COLO829 (cell line): Measurements from ENCODE around the gene LRMDA.

Source experiments
- DNase-seq: peaks from one replicate; pipeline ENCODE4 v3.0.0; 2012; ENCODE audit warnings: low spot score

LRMDA gene

DNA sequence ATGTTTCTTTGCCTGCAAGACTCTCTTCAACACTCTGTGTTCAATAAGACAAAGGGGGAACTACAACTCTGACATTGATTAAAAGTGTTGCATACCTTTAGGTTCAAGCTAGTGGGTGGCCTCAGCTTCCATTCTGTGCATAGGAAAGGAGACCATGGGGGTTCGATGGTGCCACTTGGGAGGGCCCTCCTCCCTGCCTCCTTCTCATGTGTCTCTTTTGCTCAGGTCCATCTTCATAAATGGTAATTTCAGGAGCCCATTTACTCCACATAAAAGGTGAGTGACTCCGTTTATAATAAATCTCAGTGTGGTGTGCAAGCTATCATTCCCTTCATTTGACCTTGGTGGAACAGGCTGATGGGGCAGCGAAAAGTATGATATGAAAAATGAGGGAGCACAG is 285.1 kb downstream of the LRMDA start:
- DNase-seq, result no peak

DNA sequence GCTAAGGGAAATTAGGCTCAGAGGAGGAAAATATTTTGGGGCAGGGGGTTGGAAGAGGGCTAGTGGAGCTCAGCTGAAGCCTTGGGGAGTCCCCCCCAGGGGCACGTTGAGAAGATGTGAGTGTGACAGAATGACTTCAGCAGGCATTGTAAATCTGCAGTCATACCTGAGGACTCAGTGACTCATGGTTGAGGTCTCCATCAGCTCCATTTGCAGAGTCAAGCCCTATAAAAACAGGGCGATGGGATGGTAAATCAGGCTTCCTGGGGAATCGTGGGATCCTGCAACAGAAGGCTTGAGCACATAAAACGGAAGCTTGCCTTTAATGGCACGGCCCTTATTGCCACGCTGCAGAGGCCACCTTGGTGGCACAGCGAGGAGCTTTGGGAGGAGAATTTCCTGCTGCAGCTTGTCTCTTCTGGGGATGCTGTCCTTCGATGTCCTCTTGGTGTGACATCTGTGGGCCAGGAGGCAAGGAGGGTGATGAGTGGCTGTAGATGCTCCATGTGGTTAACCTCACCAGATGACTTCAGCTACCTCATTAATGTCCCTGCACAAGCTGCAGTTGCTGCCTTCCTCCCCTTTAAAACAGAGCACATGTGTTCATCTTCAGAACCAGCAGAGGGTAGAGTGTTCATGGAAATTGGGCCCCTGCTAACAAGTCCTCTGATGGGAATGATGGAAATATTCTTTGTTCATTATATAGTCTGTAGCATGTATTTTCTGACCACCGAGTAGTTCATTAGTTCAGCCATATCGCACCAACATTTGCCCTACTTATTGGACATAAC is 285.9 kb downstream of the LRMDA start:
- no peak for DNase-seq

DNA sequence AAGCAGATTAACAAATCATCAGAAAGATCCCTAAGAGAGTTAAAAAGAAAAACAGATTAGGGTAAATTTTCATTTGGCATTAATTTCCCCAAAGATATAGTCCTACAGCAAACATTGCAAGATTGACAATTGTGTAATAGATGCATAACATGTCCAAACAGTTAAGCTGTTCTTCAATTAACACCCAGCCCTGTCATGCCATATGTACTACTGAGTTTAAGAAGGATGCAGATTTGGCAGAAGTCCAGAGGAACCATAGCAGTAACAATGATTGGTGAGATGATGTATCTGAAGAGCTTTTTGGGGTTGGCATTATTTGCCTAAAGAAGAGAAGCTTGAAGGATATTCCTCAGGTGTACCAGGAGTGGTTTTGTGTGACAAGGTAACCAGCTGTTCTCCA is 287.6 kb downstream of the LRMDA start:
- no peak for DNase-seq

DNA sequence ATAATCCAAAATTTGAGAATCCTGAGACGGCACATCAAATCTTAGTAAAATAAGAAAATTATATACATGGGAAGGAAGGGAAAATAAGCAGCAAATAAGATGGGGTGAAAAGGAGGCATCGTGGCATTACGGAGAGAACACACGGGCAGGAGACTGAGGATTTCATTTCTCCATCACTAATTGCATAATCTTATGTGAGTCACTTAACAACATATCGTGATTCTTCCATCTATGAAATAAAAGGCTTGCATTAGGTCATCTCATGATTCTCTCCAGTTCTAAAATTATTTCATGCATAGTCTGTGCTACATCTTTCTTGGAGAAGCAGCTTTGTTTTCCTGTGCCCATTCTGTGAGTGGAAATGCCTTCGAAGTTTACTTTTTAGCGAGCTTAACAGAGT is 288.7 kb downstream of the LRMDA start:
- DNase-seq, result no peak

DNA sequence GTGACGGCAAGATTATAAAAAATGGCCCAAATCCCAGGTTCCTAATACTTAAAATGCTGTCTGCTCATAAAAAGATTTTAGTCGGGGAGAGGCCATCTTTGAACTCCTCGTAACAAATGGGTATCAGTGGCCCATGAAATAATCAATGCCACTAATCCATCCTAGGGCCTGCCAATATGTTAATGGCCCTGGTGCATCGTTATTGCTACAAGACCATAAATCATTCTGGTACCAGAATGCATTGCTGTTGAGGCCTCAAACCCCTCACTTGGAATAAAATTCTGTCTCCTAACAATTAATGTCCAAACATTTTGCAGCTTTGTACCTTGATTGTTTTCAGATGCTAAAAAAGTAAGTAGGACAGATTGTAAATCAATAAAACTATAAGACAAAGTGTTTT is 290.6 kb downstream of the LRMDA start:
- DNase-seq, result no peak

DNA sequence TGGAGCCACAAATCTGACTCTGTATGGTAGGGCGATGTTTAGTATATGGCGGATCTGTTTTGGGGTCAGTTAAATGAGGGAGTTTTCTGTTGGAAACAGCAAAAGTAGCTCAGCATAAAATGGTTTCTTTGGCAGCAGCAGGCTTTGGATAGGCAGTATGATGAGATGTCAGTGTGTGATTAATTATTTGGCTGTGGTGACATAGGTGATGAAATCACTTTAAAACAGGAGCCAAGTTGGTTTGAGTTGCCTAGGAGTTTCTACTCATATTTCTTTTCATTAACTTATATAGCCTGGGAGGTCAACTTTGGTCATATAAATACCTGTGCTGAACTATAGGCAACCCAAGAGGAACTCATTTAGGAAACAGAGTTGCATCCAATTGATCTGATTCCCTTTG is 291.2 kb downstream of the LRMDA start:
- DNase-seq, result no peak

DNA sequence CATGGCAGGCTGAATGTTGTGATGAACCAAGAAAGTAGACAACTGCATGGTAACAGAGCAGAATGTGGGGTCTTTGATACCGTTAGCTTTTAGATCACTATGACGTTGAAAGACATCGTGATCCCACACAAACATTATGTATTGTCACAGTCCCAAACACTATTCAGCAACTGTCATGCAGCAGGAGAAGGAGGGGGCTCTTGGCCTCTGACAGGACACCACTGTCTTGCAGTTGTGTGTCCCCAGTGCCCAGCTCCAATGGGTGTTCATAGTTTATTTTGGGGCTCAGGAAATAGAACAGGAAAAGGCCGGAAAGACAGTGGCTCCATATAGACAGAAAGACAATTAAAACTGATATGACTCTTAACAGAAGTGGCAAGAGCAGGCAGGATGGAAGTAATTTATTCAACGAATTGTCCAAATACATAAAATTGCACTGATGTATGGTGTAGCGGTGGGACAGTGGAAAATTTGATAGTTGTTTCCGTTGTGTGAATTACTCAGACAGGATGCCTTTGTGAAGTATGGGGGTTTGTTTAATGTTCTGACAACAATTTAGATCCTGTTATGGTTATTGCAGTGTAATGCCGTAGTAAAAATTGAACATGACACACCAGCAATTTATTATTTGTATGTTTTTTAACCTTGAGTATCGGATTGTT is 292.0 kb downstream of the LRMDA start:
- no peak for DNase-seq

DNA sequence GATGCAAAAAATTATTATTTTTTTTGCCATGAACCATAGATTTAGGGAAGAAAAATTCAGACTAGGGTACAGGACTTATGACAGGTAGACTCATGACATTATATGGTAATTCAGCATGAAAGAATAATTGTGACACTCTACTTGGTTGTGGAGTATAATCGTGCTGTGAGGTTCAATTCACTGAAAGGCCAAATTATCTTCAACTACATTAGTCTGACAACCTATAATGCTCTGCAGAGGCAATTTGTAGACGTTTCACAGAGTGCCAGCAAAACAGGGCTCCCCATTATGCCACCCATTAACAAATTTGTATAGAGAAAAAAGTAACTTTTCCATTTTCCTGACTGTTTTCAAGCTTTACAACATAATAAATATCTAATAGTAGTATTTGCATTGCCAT is 292.6 kb downstream of the LRMDA start:
- DNase-seq, result no peak

DNA sequence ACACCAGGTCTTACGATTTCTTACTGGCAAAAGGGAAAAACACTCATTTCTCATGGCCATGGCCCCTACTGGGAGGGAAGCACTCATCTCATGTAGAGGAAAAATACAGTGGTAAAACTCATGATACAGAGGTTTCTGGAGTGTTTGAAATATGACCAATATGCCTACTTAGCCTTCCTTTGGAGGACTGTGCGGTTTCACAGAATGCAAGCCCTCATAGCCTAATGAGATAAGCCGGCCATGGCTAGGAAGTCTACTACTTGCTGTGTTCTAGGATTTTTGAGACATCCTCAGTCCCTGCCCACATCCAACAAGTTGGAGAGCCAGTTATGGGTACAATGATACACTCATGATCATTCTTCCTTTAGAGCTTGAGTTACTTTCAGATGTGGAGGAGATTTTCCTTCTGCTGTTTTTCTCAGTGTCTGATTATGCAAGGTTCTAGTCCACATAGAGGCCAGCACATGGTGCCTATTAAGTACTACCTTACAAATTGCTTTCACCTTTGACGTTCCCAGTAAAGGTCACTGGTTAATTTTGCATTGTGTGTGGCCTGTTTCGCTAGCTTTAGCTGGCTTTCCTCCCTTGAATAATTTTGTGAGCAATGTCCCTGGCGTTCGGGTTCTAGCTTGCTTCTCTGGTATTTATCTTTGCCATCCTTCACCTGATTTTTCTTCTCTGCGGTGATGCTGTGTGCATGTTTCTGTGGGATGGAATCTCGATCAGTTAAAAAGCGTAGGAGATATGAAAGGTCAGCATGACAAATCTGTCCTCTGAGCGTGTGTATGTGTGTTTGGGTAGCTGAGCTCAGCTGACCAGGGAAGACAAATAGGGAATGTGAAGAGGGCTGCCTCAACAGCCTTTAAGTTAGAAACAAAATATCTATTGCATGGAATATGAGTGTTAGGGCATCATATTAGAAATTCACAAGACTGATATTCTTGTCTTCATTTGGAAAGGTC is 295.4 kb downstream of the LRMDA start:
- no peak for DNase-seq

DNA sequence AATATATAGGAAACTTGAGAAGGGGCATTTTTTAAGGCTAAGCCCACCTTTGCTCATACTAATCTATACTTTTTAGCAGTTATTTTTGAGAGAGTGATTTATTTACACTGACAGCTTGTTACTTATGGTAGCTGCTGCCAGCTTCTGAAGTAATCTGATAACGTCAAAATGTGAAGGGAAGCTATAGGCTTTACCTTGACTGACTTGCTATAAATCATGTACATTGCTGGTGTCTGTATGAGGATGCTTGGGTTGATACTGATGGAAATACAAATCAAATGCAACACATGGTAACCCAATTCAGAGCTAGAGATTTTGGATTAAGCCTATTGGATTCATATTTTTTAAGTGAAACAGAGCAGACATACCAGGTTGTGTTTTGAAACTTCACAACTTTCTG is 299.4 kb downstream of the LRMDA start:
- DNase-seq, result no peak

DNA sequence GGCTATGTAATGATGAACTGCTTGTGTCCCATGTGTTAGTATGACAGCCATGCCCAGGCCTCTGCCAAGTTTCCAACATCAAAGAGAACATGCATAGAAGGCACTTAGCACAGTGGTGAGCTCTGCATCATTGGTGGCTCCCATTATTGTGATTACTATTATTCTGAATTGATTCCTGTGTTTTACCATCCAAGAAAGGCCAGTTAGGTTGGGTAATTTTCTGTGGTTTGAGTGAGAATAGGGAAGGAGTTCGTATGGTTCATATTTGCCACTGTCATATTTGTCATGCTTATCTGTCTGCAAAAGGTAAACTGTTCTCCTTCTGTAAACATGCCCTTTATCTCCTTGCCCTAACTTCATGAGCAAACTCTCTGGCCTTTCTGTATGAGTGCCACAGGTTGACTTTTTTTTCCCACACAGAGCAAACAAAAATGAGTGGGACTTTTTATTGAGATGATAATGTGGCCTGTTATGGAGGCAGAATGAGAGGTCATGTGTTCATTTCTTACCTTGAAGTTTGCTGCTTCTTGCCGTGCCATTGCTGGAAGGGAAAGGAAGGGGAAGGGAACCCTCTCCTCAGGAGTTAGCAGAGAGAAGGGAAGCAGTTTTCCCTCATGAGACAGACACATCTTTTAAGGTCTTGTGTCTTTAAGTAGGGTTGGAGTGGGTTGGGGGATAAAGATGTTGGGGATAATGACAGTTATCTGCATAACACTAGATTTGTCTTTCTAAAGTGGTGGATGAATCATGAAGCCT is 301.9 kb downstream of the LRMDA start:
- no peak for DNase-seq

DNA sequence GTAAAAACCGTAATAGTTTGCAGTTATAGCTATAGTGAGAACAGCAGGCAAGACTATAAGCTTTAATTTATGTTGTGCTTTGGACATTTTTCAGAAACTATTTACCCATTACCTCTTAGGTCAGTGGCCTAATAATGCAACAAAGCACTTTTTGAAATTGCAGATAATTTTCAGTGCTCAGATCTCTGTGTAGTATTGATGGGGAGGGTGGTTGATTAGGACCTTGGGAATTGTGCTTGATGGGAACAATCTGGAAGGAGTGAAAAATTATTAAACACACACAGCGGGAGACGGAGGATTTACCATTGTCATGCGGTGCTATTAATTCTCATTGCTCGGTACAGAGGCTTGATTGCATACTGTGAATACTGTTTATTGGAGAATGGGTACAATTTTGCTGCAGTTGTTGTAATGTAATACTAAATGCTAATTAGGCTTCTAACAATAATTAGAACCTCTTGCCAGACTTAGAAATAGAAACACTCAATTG is 304.8 kb downstream of the LRMDA start:
- DNase-seq, result no peak

DNA sequence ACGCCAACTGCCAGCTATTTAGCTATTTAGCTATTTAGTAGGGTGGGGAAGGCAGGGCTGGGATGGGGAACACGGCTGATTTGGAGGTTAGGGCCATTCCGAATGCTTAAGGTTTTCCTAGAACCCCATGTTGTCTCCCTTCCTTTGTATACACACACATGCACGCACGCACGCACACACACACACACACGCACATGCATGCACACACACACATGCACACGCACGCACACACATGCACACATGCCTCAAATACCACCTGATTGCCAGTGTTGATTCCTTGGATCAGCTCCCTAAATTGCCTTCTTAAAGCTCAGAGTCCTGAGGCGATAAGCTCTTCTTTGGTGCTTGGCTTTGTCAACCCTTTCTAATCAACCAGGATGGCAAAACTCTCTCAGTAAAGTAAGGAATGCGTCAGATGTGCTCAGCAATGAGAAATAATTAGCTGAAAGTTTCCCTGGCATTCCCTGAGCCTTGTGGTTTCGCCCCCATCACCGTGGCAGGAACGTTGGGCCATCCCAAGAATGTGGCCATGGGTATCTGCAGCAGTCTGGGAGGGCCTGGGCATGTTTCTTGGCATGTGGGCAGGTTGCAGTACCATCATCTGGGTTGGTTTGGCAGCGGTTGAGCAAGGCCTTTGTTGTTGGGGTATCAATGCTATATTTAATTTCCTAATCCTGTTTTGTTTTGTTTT is 305.6 kb downstream of the LRMDA start:
- DNase-seq, result no peak

DNA sequence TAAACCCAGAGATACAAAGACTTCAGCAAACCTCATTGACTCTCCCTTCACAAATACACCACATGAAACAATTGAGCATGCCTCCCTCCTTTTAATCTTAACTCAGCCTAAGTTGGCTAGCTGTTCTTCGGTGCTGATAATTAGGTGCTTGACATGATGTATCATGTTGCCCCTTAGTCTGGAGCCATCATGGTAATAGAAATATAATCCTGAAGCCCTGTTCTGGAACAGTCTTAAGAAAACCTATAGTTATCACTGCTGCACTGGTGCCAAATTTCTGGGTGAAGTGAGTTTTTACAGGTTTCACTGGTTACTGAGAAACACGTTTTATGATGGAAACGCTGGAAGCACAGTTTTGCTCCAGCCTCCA is 306.1 kb downstream of the LRMDA start:
- DNase-seq, result no peak

DNA sequence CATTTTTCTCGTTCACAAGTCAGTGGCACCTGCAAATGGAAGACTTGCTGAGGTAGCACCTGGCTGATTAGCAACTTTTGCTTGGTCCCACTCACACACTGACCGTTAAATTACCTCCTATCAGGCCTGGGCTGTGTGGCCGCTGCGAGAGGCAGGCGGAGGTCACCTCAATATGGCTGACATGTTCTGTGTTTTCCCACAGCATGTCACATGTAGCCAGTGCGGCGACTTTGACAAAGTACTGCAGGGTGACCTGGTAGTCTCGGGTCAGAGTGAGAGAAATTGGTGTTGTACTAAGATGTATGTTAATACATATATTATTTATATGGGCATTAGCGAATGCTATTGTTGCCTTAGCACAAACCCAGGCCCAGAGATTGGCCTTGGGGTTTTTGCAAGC is 307.5 kb downstream of the LRMDA start:
- DNase-seq, result no peak

DNA sequence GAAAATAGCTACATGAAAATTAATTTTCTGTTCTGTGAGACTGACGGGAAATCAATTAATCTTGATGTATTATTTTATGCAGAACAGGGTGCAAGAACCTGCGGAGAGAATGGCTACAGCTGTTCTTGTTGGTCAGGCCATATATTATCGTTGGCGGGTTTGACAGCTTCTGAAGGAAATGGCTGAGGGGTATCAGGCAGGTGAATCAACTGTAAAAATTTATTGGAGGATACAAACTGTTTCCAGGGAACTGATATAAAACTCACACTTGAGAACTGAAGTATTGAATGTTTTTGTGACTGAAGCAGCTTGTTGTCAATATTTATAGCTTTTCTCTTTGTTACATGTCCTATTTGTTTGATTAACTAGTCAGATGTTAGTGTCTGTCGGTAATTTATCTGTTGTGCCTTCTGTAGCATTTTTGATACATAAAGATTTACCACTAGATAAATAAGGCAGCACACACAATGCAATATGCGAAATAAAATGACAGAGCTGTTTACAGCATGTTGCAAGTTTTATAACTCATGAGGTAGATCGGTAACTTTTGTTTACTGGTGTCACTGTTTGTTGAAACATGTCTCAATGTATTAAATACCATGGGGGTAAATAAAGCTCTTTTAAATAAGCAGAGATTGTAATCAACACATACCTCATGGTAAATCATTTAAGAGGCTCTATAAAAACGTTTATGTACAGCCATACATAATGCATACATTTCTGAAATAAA is 308.2 kb downstream of the LRMDA start:
- no peak for DNase-seq

DNA sequence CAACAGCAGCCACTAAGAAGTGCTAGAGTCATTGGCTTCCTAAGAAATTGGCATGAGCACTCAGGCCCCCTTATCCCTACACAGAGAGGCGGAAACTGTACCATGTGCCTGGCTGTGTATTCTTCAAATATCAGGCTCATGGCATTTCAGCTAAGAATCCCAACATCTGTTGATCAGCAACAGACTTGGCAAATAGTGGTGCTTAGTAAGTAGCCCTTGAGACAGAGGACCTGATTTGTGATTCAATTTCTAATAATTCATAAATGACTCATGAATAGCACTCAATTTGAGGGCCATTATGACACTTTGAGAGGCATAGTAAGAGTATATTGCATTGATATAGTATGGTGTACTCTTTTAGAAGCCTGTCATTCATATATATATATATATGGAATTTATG is 309.1 kb downstream of the LRMDA start:
- DNase-seq, result no peak

DNA sequence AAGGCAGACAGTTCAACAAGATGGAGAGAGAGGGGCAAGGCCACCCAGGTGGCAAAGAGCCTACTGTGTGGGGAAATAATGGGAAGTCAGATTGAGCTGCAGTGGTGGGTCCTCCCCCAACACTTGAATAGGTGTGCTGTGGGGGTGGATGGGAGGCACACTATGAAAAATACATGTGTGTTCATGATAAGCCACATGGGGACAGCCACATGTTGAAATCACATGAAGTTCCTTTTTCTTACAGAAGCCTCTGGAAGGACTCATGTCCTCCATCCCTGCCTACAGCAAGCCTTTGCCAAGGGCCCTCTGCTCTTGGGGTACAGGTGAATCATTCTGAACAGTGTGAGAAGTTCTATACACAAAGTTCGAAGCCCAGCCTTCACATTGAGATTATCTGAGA is 310.9 kb downstream of the LRMDA start:
- no peak for DNase-seq

DNA sequence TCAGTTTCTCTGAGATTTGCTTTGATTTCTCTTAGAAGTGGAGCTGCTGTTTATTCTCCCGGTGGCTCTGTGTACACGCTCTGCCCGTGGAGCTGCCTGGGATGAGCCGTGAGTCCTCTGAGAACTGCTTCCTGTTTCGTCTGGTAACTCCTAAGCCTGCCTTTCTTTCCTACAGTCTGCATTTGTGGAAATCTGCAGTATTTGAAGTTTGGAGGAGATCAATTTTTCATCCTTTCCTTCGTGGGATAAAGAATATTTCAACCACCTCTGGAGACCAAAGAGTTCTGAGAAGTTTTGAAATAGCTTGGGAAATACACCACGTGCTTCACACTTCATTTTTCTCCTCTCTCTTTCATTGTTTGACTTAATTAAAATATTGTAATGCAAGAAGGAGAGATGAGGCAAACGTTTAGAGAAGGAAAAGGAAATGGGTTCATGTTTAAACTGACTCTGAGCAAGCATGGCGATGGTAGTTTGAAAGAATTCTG is 311.9 kb downstream of the LRMDA start:
- no peak for DNase-seq

DNA sequence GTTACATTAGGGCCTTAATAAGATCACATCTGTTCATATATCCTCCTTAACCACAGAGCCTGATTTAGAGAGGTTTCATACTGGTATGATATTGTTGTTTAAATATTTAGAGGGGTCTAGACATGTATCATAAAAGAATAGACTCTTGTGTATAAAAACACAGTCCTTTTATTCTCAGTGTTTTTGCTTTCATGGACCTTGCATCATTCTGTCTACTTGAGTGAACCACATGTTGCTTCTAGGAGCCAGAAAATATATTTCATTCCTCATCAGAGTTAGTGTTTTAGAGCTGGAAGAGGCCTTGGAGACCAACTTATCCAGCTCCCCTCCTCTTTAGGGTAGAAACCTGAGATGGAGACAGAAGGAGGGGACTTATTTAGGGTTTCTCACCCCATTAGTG is 312.8 kb downstream of the LRMDA start:
- DNase-seq, result peak; percentile 28
